ENCODE measurements around the gene ICOS.

DNA sequence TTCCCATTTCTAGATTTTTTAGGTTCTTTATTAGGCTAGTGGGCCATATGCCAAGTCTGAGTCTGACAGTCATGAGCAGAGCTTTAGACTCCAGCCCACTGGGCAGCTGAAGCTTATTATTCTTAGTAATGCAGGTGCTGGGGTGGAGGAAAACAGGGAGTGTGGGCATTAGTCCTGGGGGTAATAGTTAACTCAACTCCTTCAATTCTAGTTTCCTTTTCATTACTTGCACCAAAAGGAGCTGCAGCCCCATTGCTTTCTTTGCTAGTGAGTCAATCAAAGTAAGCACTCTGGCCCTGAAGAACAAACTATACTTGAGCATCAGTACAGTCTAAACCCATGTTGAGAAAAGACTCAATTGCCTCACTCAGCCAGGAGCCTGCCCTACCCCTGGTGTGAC lies 35.5 kb downstream of the ICOS start:
- TF ChIP-seq, protein P1, sequence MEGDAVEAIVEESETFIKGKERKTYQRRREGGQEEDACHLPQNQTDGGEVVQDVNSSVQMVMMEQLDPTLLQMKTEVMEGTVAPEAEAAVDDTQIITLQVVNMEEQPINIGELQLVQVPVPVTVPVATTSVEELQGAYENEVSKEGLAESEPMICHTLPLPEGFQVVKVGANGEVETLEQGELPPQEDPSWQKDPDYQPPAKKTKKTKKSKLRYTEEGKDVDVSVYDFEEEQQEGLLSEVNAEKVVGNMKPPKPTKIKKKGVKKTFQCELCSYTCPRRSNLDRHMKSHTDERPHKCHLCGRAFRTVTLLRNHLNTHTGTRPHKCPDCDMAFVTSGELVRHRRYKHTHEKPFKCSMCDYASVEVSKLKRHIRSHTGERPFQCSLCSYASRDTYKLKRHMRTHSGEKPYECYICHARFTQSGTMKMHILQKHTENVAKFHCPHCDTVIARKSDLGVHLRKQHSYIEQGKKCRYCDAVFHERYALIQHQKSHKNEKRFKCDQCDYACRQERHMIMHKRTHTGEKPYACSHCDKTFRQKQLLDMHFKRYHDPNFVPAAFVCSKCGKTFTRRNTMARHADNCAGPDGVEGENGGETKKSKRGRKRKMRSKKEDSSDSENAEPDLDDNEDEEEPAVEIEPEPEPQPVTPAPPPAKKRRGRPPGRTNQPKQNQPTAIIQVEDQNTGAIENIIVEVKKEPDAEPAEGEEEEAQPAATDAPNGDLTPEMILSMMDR (IDR thresholded peaks at IDR 0.05) = no peak
- TF ChIP-seq EZH2phosphoT487 (IDR thresholded peaks at IDR 0.05) (no peak), EZH2 (IDR thresholded peaks at IDR 0.05) (no peak)

Measured in neural progenitor cell (in vitro differentiated cells).